Endothelial cell of hepatic sinusoid (primary cell): Measurements from ENCODE around the gene CSNK1G1.
"Not testable (repeated sequence)": the region's sequence is repeated elsewhere in the genome, so short reads cannot be mapped to it uniquely, and the experiment has no call there.

ENCODE experiments used
- in situ Hi-C: cut with HindIII; loops from 2 replicates; pipeline ENCODE4 v1.10.0; 2017; ENCODE audit warnings: low sequenced_read_pairs

Gene CSNK1G1

DNA sequence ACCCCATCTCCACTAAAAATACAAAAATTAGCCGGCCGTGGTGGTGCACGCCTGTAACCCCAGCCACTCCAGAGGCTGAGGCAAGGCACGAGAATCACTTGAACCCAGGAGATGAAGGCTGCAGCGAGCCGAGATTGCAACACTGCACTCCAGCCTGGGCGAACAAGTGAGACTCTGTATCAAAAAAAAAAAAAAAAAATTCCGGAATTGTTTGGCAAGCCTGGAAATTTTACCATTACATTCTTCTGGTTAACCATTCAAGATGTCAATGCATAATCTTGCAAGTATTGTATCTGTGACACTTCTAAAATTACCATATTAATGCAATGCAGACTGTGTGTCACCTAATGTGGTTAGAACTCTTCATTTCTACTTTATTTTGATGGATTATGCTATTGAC, 67.0 kb downstream of the CSNK1G1 start:
- in situ Hi-C loops = no loop called here

DNA sequence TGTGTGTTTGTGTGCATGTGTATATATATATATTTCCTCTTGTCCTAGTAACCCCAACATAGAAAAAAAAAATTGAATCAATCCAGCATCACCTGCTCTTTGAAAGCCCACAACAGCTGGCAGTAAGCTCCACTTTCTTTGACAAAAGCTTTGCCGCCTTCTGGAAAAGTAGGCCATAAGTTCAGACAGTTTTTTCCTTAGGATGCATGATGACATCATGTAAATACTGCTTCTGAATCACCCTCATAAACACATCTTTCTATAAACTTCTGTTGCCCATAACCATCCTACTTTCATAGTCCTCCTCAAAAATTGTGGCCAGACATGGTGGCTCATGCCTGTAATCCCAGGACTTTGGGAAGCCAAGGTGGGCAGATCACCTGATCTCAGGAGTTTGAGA, 67.4 kb downstream of the CSNK1G1 start:
- in situ Hi-C loops = no loop called here

DNA sequence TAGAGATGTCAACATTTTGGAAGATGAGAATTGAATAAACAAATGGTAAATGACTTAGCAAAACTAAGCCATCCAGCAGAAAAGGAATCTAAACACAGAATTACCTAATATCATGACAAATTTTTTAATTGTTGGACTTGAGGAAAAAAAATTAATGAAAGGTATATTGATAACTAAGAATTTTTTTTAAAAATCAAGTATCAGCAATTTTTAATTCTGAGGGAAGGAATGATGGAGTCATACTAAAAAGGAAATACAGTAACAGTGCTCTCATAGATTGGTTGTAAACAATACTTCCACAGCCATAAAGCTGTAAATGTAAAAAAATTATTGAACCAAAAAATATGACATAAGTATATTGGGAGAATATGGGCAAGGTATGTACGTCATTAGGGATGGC, 68.0 kb downstream of the CSNK1G1 start:
- in situ Hi-C loops = no loop called here

DNA sequence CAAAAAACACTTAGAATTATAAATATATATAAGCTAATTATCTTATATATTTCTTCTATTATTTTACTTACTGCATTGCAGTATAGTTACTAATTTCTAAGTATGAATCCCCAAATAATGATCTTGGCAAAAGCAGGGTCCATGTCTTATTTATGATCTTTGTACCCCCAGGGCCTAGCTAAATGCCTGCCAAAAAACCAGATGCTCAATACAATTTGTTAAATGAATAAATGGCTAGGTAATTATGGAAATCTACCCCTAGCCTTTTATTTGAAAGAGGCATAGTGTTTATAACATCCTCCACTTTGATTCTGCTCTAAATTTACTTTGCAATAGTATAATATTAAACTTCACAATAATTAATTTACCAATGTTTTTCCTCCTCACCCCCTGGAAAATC, 69.5 kb downstream of the CSNK1G1 start:
- in situ Hi-C loops = no loop called here

DNA sequence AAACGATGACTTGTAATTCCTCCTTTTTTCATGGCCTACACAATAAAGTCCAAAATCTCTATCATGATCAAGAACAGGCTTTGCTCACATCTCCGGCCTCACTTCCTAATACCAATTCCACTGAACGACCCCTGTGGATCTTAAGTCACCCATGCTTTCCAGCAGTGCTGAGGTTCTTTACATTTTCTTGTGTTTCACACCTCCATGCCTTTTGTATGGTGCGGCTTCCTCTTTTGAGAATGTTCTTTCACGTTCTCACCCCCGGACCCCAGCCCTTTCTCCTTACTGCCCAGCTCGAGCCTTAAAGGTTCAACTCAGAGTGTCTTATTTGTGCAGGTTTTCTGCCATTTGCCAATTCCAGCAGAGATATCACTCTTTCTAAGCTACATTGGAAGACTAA, 70.1 kb downstream of the CSNK1G1 start:
- in situ Hi-C loops = no loop called here

DNA sequence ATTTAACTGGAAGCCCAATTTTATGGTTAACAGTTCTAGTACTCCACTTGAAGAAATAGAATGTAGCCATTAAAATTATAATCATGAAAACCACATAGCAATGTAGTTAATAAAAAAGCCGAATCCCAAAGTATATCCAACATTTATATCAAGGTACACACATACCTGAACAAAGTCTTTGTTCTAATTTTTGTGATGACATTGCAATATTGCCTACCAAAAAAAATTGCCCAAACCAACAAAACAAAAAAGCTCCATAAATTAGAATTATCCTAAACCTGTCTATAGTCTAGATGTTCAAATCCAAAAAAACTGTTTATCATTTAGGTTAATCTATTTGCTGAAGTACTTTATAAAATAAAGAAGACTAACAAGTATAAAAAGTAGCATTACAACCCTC, 70.8 kb downstream of the CSNK1G1 start:
- in situ Hi-C loops = no loop called here

DNA sequence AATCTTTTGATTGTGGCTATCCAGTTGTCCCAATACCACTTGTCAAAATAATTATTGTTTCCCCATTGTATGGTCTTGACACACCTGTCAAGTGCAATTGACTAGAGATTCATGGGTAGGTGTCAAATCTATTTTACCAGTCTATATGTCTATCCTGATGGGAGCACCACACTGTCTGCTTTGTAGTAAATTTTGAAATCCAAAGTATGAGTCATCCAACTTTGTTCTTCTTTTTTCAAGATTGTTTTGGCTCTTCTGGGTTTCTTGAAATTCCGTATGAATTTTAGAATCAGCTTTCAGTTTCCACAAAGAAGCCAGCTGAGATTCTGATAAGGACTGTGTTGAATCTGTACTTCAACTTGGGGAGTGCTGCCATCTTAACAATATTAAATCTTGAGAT, 71.9 kb downstream of the CSNK1G1 start:
- in situ Hi-C loops = no loop called here

DNA sequence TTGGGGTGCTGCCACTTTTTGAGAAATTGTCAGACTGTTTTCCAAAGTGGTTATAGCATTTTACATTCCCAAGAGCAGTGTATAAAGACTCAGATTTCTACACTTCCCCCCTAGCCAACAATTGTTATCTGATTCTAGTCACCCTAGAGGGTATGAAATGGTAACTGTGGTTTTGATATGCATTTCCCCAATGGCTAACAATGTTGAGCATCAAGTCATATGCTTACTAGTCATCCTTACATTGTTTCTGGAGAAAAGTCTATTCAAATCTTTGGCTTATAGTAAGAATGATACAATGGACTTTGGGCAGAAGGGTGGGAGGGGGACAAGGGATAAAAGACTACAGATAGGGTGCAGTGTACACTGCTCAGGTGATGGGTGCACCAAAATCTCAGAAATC, 73.3 kb downstream of the CSNK1G1 start:
- in situ Hi-C loops = no loop called here

DNA sequence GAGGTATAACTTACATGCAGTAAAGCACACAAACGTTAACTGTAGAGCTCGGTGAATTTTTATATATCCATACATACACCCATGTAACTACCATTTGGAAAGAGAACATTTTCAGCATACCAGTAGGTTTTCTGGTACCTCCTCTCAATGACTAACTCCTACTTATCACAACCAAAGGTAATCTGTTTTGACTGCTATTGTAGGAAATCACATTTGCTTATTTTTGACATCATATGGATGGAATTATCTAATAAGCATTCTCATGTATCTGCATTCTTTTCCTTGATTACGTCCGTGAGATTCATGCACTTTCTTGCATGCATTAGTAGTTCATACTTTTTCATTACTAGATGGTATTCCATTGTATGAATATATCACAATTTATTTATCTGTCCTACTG, 76.8 kb downstream of the CSNK1G1 start:
- in situ Hi-C loops = no loop called here

DNA sequence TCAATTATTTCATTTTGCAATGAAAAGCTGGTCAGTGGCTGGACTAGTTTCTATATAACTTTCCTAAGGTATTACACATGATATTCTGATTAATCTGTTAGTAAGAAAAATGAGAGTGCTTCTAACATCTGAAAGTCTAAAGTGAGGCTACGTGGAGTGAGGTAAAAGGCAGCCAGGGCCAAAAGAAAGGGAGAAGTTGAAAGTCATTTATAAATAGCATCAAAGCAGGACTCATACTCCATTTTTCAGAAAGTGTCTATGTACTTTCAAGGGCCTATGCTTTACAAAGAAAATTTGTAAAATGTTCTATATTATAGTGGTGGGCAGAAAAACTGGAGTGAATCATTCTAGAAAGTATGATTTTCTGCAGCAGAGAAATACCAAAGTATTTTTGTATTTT, 80.0 kb downstream of the CSNK1G1 start:
- in situ Hi-C loops = no loop called here

DNA sequence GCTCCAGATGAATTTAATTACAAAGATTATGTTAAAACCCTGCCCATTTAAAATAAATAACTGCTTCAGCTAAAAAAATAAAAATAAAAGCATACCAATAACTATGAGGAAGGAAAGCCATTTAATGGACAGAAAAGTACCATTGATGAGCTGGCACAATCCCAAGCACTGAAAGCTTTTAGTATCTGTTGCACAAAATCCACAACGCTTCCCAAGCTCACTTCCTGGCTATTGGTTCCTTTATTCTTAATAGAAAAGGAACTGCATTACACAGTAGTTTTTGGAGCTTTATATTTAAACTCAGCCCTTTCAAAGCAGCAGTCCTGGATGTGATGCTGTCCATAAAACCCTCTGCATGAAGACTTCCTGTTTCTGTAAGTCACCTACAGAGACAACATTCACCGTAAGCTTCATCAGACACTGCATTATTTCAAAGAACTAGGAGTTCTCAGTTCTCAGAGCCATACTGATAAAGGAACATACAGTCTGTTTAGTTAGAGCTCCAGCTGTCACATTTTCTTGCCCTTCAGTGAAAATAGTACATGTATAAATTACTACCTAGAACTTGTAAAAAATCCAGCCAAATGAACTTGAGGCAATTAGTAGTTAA, 81.5 kb downstream of the CSNK1G1 start:
- in situ Hi-C loops = no loop called here

DNA sequence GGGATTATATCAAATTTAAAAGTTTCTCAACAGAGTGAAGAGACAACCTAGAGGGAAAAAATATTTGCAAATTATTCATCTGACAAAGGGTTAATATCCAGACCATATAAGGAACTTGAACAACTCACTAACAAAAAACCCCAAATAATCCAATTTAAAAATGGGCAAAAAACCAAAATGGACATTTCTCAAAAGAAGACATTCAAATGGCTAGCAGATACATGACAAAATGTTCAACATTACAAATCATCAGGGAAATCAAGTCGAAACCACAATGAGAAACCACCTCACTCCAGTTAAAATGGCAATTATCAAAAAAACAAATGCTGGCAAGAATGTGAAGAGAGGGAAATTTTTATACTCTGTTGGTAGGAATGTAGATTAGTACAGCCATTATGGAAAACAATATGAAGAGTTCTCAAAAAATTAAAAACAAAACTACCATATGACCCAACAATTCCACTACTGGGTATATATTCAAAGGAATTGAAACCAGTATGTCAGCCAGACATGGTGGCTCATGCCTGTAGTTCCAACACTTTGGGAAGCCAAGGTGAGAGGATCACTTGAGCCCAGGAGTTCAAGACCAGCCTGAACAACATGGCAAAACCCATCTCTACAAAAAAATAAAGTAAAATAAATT, 88.5 kb downstream of the CSNK1G1 start:
- in situ Hi-C loops = no loop called here

DNA sequence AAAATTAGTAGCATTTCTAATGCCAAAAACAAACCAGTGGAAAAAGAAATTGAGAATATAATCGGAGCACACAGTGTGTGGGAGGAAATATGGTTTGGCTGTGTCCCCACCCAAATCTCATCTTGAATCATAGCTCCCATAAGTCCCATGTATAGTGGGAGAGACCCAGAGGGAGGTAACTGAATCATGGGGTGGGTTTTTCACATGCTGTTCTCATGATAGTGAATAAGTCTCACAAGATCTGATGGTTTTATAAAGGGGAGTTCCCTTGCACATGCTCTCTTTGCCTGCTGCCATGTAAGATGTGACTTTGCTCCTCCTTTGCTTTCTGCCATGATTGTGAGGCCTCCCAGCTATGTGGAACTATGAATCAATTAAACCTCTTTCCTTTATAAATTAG, 90.8 kb downstream of the CSNK1G1 start:
- in situ Hi-C loops = not testable (repeated sequence)

DNA sequence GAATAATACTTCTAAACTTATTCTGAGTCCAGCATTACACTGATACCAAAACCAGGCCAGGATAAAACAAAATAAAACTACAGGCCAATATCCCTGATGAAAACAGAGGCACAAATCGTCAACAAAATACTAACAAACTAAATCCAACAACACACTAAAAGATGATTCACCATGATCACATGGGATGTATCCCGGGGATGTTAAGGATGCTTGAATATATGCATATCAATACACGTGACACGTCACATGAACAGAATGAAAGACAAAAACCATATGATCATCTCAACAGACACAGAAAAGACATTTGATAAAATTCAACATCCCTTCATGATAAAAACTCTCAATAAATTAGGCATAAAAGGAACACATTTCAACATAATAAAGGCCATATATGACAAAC, 91.5 kb downstream of the CSNK1G1 start:
- in situ Hi-C loops = no loop called here

DNA sequence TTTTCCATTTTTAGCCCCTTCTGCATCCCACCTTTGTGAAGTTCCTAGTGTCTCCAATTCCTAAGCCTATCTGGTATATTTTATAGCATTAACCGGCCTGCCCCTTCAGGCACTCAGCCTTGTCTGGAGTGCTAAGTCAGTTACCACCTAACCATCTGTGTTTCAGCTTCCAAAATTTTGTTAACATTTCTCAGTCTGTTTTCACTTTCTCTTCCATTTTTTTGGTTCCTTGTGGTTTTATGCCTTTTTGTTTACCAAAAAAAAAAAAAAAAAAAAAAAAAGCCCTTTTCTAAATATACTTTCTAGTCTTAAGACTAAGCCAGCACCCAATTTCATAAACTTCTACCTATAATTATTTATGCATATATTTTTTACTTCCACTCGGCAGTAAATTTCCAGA, 92.4 kb downstream of the CSNK1G1 start:
- in situ Hi-C loops = no loop called here

DNA sequence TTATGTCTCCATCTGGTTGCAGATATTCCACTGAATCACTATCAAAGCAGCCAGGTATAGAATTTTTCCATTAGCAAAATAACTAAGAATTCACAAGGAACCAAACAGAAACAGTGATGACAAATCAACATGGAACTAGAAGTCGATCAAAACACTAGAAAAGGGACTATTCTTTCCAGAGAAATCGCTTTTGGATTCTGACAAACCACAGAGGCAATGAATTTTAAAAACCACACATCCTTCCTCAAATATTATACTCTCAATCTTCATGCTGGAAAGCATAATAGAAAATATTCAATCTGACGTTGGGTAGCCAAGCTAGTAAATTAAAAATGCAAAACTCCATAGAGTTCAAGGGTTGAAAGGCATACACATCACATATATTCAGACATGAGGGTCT, 99.9 kb downstream of the CSNK1G1 start:
- in situ Hi-C loops = no loop called here

DNA sequence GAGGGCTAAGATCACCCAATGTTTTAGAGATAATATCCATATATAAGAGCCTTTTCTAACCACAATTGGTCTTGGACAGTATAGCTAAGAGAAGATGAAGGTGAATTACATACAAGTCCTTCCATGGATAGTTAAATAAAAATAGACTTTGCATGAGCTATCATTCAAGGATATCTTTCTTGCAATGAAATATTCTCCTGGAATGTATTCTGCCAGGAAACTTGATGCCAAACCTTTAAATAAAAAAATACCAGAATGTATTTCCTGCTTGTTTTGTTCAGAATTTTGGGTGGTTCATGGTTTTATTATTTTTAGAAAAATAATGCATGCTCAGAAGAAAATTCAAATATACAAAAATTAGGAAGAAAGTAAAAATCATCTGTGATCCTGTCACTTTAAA, 104.3 kb downstream of the CSNK1G1 start:
- in situ Hi-C loops = no loop called here

DNA sequence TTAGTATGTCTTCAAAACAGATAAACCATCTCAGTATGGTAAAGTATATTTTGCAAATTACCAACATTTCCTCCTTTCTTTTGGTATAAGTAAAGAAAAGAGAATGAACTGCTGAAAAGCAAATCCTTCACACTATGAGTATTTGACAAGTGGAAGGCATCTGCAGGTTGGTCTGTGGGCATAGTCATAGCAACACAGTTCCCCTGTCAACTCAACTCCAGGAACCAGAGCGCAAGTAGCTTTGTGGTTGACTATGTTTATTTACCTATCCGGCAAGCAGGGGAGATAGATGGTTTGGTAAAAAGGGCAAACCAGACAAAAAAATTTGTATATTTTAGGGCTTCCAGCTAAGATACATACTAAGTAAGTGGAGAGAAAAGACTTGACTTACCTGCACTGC, 104.9 kb downstream of the CSNK1G1 start:
- in situ Hi-C loops = no loop called here

DNA sequence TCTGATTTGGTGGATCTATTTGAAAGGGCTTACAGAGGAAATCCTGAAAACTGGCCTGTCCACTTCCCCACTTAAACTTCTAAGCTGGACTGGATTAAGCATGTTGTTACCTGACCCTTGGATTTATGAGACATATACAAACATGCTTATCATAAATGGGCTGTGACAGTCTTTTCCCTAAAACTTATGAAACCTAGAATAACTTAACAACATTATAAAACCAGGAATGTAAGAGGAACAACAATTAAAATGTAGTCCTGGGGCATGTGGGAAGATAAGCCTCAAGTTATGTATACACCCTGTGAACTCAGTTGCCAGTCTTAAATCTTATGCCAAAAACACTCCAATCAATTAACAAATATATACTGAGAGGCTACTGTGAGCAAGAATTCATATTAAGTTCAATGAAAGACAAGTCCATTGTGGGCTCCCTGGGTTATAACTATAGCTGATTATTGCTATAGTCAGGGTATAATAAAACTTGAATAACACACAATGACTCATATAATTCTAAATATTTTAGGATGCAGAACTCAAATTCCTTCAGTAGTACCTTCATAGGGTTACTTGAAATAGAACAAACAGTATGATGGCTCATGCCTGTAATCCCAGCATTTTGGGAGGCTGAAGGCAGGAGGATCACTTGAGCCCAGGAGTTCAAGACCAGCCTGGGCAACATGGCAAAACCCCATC, 105.9 kb downstream of the CSNK1G1 start:
- in situ Hi-C loops = no loop called here

DNA sequence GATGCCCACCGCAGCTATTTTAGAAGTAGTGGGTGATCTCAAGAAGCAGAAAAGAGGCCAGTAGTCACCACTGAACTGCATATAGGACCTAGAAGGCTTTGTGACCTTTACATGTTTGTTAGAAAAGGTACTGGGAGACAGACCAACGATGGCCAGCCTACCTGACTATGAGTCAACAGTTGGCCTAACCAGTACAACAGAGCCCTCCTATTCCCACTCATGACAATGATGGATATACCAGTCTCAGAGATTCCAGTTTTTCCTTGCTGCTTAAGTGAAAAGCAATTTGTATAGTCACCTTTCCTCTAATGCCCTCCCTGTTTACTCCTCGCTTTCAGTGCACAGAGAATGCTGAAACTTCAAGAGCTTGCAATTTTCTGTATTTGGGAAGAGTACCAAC, 106.6 kb downstream of the CSNK1G1 start:
- in situ Hi-C loops = no loop called here

DNA sequence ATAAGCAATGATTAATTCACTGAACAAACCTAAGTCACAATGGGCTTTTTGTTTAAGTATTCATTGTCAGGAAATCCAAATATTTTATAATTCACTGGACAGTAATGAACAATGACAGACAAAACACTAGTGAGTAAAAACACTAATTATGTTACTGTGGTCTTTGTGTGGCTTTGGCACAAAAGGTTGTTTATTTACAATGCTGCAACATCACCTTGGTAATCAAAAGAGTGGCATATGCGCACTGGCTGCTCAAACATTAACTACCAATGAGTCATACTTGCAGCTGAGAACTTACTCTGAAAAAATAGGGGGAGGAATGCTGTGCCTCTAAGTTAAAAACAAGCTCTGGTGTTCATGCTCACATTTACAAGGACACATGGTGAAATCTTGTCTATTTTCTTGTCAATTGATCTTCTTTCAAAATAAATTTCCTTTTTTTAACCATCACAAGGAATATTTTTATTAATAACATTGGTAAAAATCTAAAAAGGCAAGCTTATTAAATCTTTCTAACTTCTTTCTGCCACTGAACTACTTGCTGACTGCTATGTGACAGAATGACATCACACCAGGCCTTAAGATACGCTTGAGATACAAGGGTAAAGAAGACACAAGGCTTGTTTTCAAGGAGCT, 107.9 kb downstream of the CSNK1G1 start:
- in situ Hi-C loops = no loop called here

DNA sequence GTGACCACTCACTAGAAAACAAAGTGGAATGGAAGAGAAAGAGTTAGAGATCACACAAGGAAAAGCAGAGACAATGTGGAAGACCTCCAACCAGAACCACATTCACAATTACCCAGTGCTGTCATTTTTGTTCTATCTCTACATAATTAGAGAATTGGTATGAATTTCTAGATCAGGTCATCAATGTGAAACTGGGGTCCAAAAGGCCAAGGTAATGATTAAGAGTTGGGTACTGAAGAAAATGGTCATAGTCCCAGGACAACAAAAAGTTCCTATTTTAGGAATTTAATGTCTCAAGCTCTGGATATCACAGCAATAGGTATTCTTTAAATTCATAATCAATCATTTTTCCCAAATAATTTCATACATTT, 108.5 kb downstream of the CSNK1G1 start:
- in situ Hi-C loops = no loop called here
